PC-3 (cell line): ENCODE data around the gene IL11. TPM values are rescaled to one million over a fixed set of nuclear protein-coding genes. Genes with fewer than 3 reads are reported as not detected.

Experiments
- ATAC-seq: fragments of 200-7000 bp; cut with Tn5 transposase; 2 replicates; pipeline ENCODE4 v1.9.1; 2020; ENCODE audit warnings: mild to moderate bottlenecking, moderate library complexity
- BruUV-seq: library from RNA; stranded (reverse); fragments of 400-500 nt; replicated peaks from 2 replicates; lab custom pipeline; 2021; lab: Mats Ljungman, UMichigan
- CTCF ChIA-PET: fragments of 300-600 bp; sonication (Branson Sonifier 250); formaldehyde crosslinking; loops from one replicate; lab custom pipeline; 2022; ENCODE audit warnings: antibody characterized with exemption; lab: Charles Lee
- POLR2A ChIA-PET: fragments of 300-600 bp; sonication (Branson Sonifier 250); formaldehyde crosslinking; loops from one replicate; lab custom pipeline; 2022; ENCODE audit warnings: antibody characterized with exemption; ENCODE audit not compliant: unreplicated experiment; lab: Charles Lee
- DNase-seq: peaks from one replicate; pipeline ENCODE4 v3.0.0-alpha.2; 2015
- H2AFZ ChIP-seq: fragments of 300-600 bp; sonication (generic); 2 replicates; pipeline ENCODE4 v1.6.0; 2016; ENCODE audit warnings: antibody characterized with exemption, low read length
- H3F3A ChIP-seq: fragments of 300-600 bp; sonication (generic); one replicate; pipeline ENCODE4 v1.6.0; 2017; ENCODE audit warnings: antibody characterized with exemption, low read length, control low read depth, mild to moderate bottlenecking; ENCODE audit not compliant: unreplicated experiment
- H3K27ac ChIP-seq: fragments of 300-600 bp; sonication (generic); 2 replicates; pipeline ENCODE4 v1.5.1; 2016; ENCODE audit warnings: mild to moderate bottlenecking, low read length
- H3K27me3 ChIP-seq: fragments of 300-600 bp; sonication (generic); 2 replicates; pipeline ENCODE4 v1.6.1; 2016; ENCODE audit warnings: low read length, mixed read lengths
- H3K36me3 ChIP-seq: fragments of 300-600 bp; sonication (generic); 2 replicates; pipeline ENCODE4 v1.6.1; 2016; ENCODE audit warnings: low read depth, mixed run types, low read length, mixed read lengths
- H3K4me1 ChIP-seq: fragments of 300-600 bp; sonication (generic); 2 replicates; pipeline ENCODE4 v1.5.1; 2016; ENCODE audit warnings: low read length; ENCODE audit not compliant: insufficient read depth
- H3K4me2 ChIP-seq: fragments of 300-600 bp; sonication (generic); 2 replicates; pipeline ENCODE4 v1.6.0; 2016; ENCODE audit warnings: low read length
- H3K4me3 ChIP-seq: fragments of 300-600 bp; sonication (generic); 2 replicates; pipeline ENCODE4 v1.5.1; 2016; ENCODE audit warnings: mild to moderate bottlenecking, low read length, mixed read lengths
- H3K79me2 ChIP-seq: fragments of 300-600 bp; sonication (generic); 2 replicates; pipeline ENCODE4 v1.6.1; 2017; ENCODE audit warnings: low read length, mixed read lengths
- H3K9ac ChIP-seq: fragments of 300-600 bp; sonication (generic); 2 replicates; pipeline ENCODE4 v1.6.0; 2016; ENCODE audit warnings: mild to moderate bottlenecking, low read length
- H3K9me2 ChIP-seq: fragments of 300-600 bp; sonication (generic); replicated peaks from 2 replicates; pipeline ENCODE4 v1.6.1; 2016; ENCODE audit warnings: mixed run types, low read length, mixed read lengths
- H3K9me3 ChIP-seq: fragments of 300-600 bp; sonication (generic); 2 replicates; pipeline ENCODE4 v1.6.1; 2016; ENCODE audit warnings: low read length, mixed read lengths
- H4K20me1 ChIP-seq: fragments of 300-600 bp; sonication (generic); 2 replicates; pipeline ENCODE4 v1.6.1; 2016; ENCODE audit warnings: low read length, mixed read lengths
- CTCF ChIP-seq: fragments of 300-600 bp; sonication (generic); conservative IDR thresholded peaks from 2 replicates; pipeline ENCODE4 v1.5.1; 2017; ENCODE audit warnings: antibody characterized with exemption, low read depth, mild to moderate bottlenecking, low read length
- EZH2 ChIP-seq: fragments of 300-600 bp; sonication (generic); IDR thresholded peaks from one replicate; pipeline ENCODE4 v1.6.1; 2017; ENCODE audit warnings: antibody characterized with exemption, mild to moderate bottlenecking, low read length; ENCODE audit not compliant: unreplicated experiment
- EZH2phosphoT487 ChIP-seq: fragments of 300-600 bp; sonication (generic); IDR thresholded peaks from 2 replicates; pipeline ENCODE4 v1.6.1; 2018; ENCODE audit warnings: mild to moderate bottlenecking, antibody characterized with exemption, low read length, borderline replicate concordance
- intact Hi-C: fragments of 100-400 bp; cut with micrococcal nuclease; formaldehyde crosslinking; loops from 2 replicates; pipeline ENCODE4 v1.9.0; 2023
- total RNA-seq: library from RNA; depleted of rRNA; stranded (reverse); fragments of >200 nt; gene quantifications from 2 replicates; pipeline ENCODE4 v1.2.3, GENCODE V29; 2014

Gene IL11
- total RNA-seq, 1 experiment from 2014 or later, result 7.5 TPM

- Histone ChIP-seq H3K27me3 (no peaks in the 10 kb centered on the region), H4K20me1 (no peaks in the 10 kb centered on the region), H3K9ac (peak overlapping the region; percentile 63), H3K9me2 (no peaks in the 10 kb centered on the region), H3K4me3 (peak overlapping the region; percentile 77), H3F3A (peaks cover 5% of the 10 kb centered on the region), H3K36me3 (no peaks in the 10 kb centered on the region), H3K9me3 (no peaks in the 10 kb centered on the region), H2AFZ (peak overlapping the region; percentile 58), H3K4me2 (peak overlapping the region; percentile 95), H3K27ac (peak overlapping the region; percentile 14; the same call in 1 of the 2 replicates), H3K79me2 (no peaks in the 10 kb centered on the region), H3K4me1 (peaks cover 44% of the 10 kb centered on the region)
- DNase-seq (peak; percentile 72), ATAC-seq (peak; percentile 68)
- TF ChIP-seq EZH2phosphoT487, result no peak
- no peak for TF ChIP-seq EZH2
- TF ChIP-seq CTCF, result no peak
- ChIA-PET POLR2A (no interaction called here), CTCF (interaction anchor here (0.6 kb wide), 1 partner anchor 733 kb away, joined by 20 read pairs; no protein-coding TSS in a partner anchor)
- no TSS peak for BruUV-seq
- intact Hi-C loops, result loop anchor here (5.0 kb wide), 1 partner anchor 67 kb away; no protein-coding TSS in a partner anchor
Measured at GRCh38 chr19:55369653-55370304, 484 bp downstream of the IL11 start.

GRCh38 chr19:55368701-55369563 is 1.3 kb downstream of the IL11 start:
- intact Hi-C loops, result no loop called here
- H3K9ac ChIP-seq, result no peak overlapping the region
- POLR2A ChIA-PET, result no interaction called here

More at GRCh38 chr19:55368701-55369563, 1.3 kb downstream of the IL11 start:
- H3K9me3 ChIP-seq, result no peaks in the 10 kb centered on the region
- no peaks in the 10 kb centered on the region for H3K27me3 ChIP-seq
- H3K9me2 ChIP-seq, result no peaks in the 10 kb centered on the region
- H2AFZ ChIP-seq, result peak overlapping the region; percentile 66; the same call in 1 of the 2 replicates
- BruUV-seq, result no TSS peak
- H3K4me2 ChIP-seq, result peak overlapping the region; percentile 78
- CTCF ChIA-PET, result interaction anchor here (0.6 kb wide), 1 partner anchor 732 kb away, joined by 20 read pairs; no protein-coding TSS in a partner anchor
- H3K4me1 ChIP-seq, result peaks cover 37% of the 10 kb centered on the region
- peak overlapping the region; percentile 61 for H3K4me3 ChIP-seq
- peaks cover 5% of the 10 kb centered on the region for H3F3A ChIP-seq
- H3K36me3 ChIP-seq, result no peaks in the 10 kb centered on the region
- TF ChIP-seq CTCF (no peak), EZH2phosphoT487 (no peak), EZH2 (no peak)
- H3K79me2 ChIP-seq, result no peaks in the 10 kb centered on the region
- ATAC-seq (peak; percentile 30), DNase-seq (peak; percentile 67)
- H4K20me1 ChIP-seq, result no peaks in the 10 kb centered on the region
- no peak overlapping the region for H3K27ac ChIP-seq
